HG03060 (cell line): ENCODE data around the gene POLR2B.
"Not testable (repeated sequence)": the region's sequence is repeated elsewhere in the genome, so short reads cannot be mapped to it uniquely, and the experiment has no call there.

ENCODE experiments used
- ATAC-seq: cut with Tn5 transposase; IDR thresholded peaks from one replicate; pipeline ENCODE4 v1.9.1; 2021; ENCODE audit warnings: low read depth, moderate number of reproducible peaks; ENCODE audit not compliant: unreplicated experiment

POLR2B gene

GRCh38 chr4:56981795-56982201 lies 3.1 kb downstream of the POLR2B start:
- ATAC-seq = no peak

- ATAC-seq = no peak
Measured at GRCh38 chr4:56986192-56986591, 7.5 kb downstream of the POLR2B start.

DNA sequence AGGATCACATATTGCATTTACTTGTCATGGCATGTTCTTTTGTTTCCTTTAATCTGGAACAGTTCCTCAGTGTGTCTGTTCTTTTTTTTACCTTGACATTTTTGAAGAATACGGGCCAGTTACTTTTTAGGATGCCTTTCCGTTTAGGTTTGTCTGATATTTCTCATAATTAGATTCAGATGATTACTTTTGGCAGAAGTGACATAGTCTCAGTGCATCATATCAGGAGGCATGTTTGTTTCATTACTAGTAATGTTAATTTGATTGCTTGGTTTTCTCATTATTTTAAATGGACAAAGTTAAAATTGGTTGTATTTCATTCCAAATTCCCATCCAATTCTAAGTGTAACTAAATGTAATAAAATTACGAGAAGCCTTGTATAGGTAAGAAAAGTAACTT lies 8.3 kb downstream of the POLR2B start:
- ATAC-seq = no peak

DNA sequence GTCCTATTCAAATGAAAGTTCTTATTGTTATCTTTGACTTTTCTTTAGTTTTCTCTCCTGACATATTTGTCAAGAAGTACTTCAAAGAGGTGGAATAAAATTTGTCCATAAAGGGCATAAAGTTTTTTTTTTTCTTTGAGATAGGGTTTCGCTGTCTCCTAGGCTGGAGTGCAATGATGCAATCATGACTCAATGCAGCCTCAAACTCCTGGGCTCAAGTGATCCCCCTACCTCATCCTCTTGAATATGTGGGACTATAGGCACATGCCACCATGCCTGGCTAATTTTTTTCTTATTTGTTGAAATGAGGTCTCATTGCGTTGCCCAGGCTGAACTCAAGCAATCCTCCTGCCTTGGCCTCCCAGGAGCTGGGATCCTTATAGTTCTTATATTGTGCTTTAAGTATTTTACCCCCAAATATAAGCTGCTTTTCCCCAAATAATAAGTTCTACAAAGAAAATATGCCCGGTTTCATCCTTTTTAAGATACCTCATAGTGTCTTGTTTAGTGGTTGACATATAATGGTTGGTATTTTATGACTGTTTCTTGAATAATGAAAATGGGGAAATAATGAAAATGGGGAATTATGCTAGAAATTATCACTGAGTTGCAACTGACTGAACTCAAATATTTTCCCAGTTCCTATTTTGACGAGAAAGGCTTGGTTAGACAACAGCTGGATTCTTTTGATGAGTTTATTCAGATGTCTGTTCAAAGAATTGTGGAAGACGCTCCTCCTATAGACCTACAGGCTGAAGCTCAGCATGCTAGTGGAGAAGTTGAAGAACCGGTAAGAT lies 11.6 kb downstream of the POLR2B start:
- no peak for ATAC-seq

GRCh38 chr4:56995525-56995924 lies 16.8 kb downstream of the POLR2B start:
- ATAC-seq = no peak

DNA sequence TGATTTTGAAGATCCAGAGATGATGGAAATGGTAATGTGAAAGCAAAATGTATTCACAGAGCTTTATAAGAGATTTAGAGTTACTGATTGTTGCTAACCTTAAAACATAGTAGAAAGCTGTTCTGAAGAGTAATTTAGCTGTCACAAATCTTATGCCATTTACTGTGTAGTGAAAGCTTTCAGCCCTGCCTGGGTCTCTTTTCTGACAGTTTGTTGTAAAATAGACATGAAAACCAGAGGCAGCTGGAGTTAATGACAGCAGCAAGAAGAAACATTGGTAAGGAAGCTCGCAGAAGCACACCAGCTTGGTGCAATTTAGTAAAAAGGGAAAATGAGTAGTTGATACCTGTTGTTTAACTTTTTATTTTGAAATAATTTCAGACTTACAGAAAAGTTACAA lies 21.1 kb downstream of the POLR2B start:
- no peak for ATAC-seq

GRCh38 chr4:57013543-57014120 lies 34.9 kb downstream of the POLR2B start:
- no peak for ATAC-seq

- no peak for ATAC-seq
Measured at GRCh38 chr4:57018980-57019379, 40.3 kb downstream of the POLR2B start.

DNA sequence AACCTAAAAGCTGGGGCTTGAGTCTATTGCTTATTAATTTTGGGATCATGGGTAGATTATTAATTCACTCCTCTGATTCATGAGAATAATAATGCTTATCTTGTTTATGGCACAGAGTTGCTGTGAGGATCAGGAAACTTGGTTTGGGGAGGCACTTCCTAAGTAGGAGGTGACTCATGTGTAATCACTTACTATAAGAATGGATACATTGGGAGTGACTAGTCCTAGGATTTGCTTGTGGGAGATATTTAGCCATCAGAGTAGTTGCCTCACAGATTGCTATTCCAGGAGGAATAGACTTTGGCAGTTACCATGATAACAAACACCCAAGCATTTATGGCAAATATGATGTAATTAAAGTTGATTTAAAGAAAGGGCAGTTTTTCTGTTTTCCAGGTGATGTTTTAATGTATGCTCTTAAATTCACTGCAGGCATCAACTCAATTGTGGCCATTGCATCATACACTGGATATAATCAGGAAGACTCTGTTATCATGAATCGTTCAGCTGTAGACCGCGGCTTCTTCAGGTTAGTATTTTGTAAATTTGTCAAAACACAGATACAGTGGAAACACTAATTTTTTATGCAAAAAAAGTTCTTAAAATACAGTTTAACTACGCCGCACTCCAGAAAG lies 41.9 kb downstream of the POLR2B start:
- no peak for ATAC-seq

DNA sequence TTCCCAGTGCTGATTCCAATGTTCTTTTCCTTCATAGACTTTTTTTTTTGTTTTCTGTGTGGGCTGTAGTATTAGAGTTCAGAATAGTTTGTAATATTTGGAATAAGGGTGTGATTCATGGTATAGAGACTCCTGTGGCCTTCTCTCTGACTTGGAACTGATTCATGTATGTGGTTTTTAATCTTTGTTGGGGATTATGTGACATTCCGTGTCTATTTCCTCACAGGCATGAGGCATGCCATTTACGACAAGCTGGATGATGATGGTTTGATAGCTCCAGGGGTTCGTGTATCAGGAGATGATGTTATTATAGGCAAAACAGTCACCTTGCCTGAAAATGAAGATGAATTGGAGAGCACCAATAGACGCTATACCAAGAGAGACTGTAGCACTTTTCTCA lies 44.4 kb downstream of the POLR2B start:
- ATAC-seq = no peak

- no peak for ATAC-seq
Measured at GRCh38 chr4:57034520-57034919, 55.8 kb downstream of the POLR2B start.

DNA sequence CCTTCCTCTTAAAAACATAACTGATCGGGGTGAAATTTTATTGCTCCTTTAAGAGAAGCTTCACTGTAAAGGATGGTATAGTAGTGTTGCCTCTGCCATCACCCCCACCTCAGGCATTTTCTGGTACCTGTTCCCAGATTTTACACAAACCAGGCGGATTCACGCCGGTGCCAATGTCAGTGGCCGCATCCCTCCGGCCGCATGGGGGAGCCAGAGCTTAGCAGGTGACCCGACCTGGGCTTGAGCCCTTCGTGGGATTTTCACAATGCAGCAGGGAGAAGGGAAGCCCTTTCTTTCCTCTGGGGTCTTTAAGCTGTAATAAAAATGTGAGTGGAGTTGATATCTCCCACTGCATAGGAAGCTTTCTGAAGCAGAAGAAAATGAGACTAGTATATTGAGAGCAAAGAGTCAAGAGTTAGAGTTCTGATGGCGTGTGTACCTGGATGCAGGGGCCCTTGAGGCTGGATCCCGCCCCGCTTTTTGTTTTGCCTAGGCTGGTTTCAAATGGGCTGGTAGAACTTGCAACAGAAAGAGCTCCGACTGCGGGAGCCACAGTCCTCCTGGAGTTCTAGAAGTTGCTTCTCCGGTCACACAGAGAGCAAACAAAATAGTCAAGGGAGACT lies 59.4 kb downstream of the POLR2B start:
- ATAC-seq = no peak

DNA sequence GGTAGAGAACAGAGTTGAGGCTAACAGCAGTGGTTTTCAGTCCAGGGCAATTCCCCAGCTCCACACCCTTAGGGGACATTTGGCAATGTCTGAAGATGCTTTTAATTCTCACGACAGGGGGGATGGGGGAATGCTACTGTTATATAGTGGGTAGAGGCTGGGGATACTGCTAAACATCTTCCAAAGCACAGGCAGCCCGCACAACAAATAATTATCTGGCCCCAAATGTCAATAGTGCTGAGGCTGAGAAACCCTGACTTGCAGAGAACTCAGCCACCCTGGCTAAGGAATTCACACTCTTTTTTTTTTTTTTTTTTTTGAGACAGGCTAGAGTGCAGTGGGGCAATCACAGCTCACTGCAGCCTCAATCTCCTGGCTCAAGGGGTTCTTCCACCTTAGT lies 60.6 kb downstream of the POLR2B start:
- ATAC-seq = no peak

GRCh38 chr4:57040510-57040909 lies 61.8 kb downstream of the POLR2B start:
- ATAC-seq = no peak

- no peak for ATAC-seq
Measured at GRCh38 chr4:57041020-57041419, 62.3 kb downstream of the POLR2B start.

GRCh38 chr4:57042711-57043169 lies 64.0 kb downstream of the POLR2B start:
- ATAC-seq = no peak

DNA sequence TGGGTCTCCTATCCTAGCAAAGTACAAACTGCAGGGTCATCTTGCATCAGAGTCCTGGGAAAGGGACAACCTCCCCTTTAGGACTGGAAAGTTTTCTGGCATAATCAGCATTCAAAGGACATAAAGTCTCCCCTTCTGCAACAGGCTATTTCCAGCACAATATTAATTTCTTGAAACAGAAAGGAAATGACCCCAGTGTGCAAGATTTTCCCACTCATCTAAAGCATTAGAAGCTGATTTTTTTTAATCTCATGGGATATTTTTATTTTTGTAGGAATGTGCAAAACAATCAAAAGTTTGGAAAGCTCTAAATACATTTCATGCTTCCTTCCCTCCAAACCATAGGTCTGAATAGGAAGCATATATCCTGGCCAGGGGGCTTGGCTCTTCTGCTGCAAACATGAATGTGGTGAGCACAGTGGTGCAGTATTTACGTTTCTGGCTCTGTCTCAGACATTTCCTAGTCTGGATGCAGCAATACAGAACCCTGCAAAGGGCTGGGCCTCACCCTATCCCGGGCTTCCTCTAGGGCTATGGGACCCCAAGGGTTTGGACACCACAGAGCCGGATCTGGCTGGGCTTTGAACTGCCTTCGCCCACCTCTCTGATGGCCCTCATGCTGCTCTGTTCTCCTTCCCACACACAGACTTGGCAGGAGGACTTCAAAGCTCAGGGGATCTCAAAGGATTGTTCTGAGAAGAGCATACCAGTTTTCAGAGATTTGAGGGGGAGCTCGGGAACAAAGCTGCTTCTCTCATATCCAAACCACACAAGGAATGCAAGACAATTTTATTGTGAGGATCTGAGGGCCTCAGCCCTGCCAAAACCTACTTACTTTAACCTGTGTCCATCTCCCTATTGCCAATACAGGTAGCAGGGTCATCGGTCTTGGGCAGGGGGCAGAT lies 64.9 kb downstream of the POLR2B start:
- no peak for ATAC-seq

DNA sequence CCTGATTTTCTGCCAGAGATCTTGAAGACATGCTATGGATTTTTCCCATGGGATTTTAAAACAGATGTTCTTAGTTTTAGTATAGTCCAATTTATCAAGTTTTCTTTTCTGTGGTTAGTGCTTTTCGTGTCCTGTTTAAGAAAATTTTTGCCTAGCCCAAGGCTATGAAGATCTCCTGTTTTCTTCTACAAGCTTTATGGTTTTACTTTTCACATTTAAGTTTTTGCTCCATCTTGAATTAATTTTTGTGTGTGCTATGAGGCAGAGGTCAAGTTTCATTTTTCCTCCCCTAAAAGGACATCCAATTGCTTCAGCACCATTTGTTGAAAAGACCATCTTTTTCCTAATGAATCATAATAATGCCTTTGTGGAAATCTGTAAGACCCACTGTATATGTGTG lies 65.6 kb downstream of the POLR2B start:
- ATAC-seq = no peak

- ATAC-seq = no peak
Measured at GRCh38 chr4:57044996-57045395, 66.3 kb downstream of the POLR2B start.

DNA sequence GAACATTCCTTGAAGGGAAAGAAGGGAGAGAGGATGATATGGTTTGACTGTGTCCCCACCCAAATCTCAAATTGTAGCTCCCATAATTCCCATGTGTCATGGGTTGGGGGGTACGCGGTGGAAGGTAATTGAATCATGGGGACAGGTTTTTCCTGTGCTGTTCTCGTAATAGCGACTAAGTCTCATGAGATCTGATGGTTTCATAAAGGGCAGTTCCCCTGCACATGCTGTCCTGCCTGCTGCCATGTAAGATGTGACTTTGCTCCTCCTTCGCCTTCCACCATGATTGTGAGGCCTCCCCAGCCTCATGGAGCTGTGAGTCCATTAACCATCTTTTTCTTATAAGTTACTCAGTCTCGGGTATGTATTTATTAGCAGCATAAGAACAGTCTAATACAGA lies 68.3 kb downstream of the POLR2B start:
- ATAC-seq = not testable (repeated sequence)
